ENCODE measurements around the gene MCM7. TPM values are rescaled to one million over a fixed set of nuclear protein-coding genes. Genes with fewer than 3 reads are reported as not detected.
"Not testable (repeated sequence)": the region's sequence is repeated elsewhere in the genome, so short reads cannot be mapped to it uniquely, and the experiment has no call there.

Gene MCM7
- total RNA-seq (57.7 TPM), polyA plus RNA-seq (ENCODE audit: insufficient read depth in 1 of 8, insufficient read length in 8 of 8, low replicate concordance in 1 of 8) (10 to 100 TPM; 69.2 to 88.7 (median 81.0) TPM)
- long read RNA-seq, donor 1, partial matches to known transcripts = 0 of 4 reads
- long read RNA-seq, donor 1, other reads (novel, unspliced or antisense) = 0 of 4 reads
- long read RNA-seq, donor 2, partial matches to known transcripts = 0 of 1 reads
- long read RNA-seq, donor 2, other reads (novel, unspliced or antisense) = 0 of 1 reads
- long read RNA-seq, donor 3, transcript MCM7-201 (15 exons, 2,957 nt) = major isoform, 6 of 7 reads
- long read RNA-seq, donor 3, partial matches to known transcripts = 0 of 7 reads
- long read RNA-seq, donor 3, other reads (novel, unspliced or antisense) = 0 of 7 reads
- long read RNA-seq, donor 4, transcript MCM7-201 (15 exons, 2,957 nt) = major isoform, 6 of 6 reads
- long read RNA-seq, donor 4, partial matches to known transcripts = 0 of 6 reads
- long read RNA-seq, donor 4, other reads (novel, unspliced or antisense) = 0 of 6 reads
- long read RNA-seq, donor 5, transcript MCM7-201 (15 exons, 2,957 nt) = major isoform, 17 of 27 reads
- long read RNA-seq, donor 5, partial matches to known transcripts = 8 of 27 reads
- long read RNA-seq, donor 5, other reads (novel, unspliced or antisense) = 0 of 27 reads
- long read RNA-seq, donor 6, transcript MCM7-201 (15 exons, 2,957 nt) = major isoform, 16 of 35 reads
- long read RNA-seq, donor 6, partial matches to known transcripts = 12 of 35 reads
- long read RNA-seq, donor 6, other reads (novel, unspliced or antisense) = 7 of 35 reads
- long read RNA-seq, donor 7, transcript MCM7-201 (15 exons, 2,957 nt) = major isoform, 16 of 28 reads
- long read RNA-seq, donor 7, partial matches to known transcripts = 11 of 28 reads
- long read RNA-seq, donor 7, other reads (novel, unspliced or antisense) = 0 of 28 reads
- long read RNA-seq, donor 8, transcript MCM7-201 (15 exons, 2,957 nt) = major isoform, 7 of 16 reads
- long read RNA-seq, donor 8, partial matches to known transcripts = 9 of 16 reads
- long read RNA-seq, donor 8, other reads (novel, unspliced or antisense) = 0 of 16 reads
- long read RNA-seq, donor 9, transcript MCM7-201 (15 exons, 2,957 nt) = major isoform, 5 of 5 reads
- long read RNA-seq, donor 9, partial matches to known transcripts = 0 of 5 reads
- long read RNA-seq, donor 9, other reads (novel, unspliced or antisense) = 0 of 5 reads
- long read RNA-seq, donor 10, transcript MCM7-201 (15 exons, 2,957 nt) = major isoform, 9 of 9 reads
- long read RNA-seq, donor 10, partial matches to known transcripts = 0 of 9 reads
- long read RNA-seq, donor 10, other reads (novel, unspliced or antisense) = 0 of 9 reads
- long read RNA-seq, donor 11, partial matches to known transcripts = 0 of 5 reads
- long read RNA-seq, donor 11, other reads (novel, unspliced or antisense) = 0 of 5 reads

DNA sequence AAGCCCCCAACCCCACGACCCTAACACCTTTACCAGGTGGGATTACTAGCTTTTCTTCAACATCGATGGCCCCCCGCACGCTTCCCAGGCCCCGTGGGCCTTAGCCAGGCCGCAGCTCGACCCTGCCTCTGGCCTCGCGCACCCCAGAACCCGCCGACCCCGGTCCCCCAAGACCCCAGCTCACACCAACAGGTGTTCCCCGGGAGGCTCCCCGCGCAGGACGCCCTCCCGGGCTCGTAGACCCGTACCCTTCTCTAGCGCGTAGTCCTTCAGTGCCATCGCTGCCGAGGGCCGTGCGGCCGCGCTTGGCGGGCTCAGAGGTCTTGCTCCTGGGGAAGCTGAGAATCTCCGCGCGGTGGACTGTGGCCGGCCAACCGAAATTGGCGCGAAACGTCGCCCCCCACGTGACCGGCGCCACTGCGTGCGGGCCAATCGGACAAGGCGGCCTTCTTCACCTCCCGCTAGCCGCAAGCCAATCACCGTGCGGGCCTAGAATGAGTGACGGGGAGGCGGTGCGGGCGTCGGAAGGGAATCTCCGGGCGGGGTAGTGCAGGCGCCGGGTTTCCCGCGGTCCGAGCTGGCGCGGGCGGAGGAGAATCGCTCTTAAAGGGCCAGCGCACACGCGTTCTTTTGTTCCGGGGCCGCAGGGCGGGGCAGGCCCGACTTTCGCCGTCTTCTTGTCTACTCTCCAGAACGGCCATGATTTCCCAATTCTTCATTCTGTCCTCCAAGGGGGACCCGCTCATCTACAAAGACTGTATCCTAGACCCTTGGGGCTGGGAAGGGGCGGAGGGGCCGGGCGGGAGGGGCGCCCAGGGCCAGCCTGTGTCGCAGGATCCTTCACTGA, at the start of gene MCM7, which contains the start of gene AP4M1:
Gene MCM7, minus strand, starts transcription at position 382 of the 847 bp plus-strand sequence. Its CDS starts 103 bp downstream, at position 279.
Gene AP4M1, plus strand, starts transcription at position 628 of the 847 bp plus-strand sequence. Its CDS starts 72 bp downstream, at position 700.
- Histone ChIP-seq H3K4me1 (ENCODE audit: control insufficient read depth, insufficient read depth, low read length) (peaks cover 22% of the 10 kb centered on the region), H3K4me3 (ENCODE audit: low read length) (peak within 1 kb of the TSS; percentile 93), H3K36me3 (ENCODE audit: control insufficient read depth, insufficient read depth, low read length) (peaks cover 57% of the 10 kb centered on the region), H3K27ac (ENCODE audit: low read length) (peak within 1 kb of the TSS; percentile 92), H3K9me3 (replicated peaks; ENCODE audit: control insufficient read depth, low read depth, low read length) (no peaks in the 10 kb centered on the region), H3K27me3 (ENCODE audit: control insufficient read depth, insufficient read depth, low read length) (no peaks in the 10 kb centered on the region)
- WGBS (ENCODE audit: insufficient coverage) = under 1% methylated on average over 79 of the region's 80 CpGs
- DNase-seq = peak; percentile 100

DNA sequence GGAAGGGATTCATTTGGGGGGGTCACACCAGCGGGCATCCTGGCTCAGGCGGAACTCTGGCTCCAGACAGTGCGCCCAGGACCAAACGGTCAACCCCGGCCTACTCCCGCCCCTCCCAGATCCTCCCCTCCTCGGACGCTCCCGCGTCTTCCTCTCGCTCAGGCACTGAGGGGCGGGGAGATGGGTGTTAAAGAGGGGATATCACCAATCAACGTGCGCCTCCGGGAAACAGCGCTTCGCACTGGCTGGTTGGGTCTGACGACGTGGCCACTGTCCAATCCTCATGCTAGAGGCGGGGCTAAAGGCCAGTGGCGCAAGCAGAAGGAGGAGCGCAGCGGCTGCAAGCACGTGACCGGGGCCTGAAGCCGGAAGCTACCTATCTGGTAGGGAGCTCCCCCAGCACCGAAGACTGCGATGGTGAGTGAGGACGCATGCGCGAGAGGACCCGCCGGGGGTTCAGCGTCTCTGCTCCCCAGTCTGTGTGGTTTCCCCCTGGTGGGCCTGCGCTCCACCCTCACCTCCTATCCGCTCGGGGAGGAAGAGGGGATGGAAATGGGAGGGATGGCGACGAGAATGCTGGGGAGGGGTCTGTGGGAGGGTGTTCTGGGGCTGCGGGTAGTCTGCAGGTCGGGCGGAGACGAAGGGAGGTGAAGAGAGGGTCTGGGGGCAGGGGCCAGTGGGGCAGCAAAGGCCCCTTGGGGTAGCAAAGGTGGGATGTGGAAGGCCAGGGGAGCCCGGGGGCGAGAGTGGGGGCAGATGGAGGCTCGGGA, 47.5 kb upstream of the MCM7 start, which contains the start of gene LAMTOR4:
Gene LAMTOR4, plus strand, starts transcription at position 360 of the 770 bp plus-strand sequence. Its CDS starts 55 bp downstream, at position 415.
- H3K4me1 ChIP-seq (ENCODE audit: control insufficient read depth, insufficient read depth, low read length) = peaks cover 15% of the 10 kb centered on the region
- 0% methylated on average over 29 of the region's 46 CpGs for WGBS (ENCODE audit: insufficient coverage)

DNA sequence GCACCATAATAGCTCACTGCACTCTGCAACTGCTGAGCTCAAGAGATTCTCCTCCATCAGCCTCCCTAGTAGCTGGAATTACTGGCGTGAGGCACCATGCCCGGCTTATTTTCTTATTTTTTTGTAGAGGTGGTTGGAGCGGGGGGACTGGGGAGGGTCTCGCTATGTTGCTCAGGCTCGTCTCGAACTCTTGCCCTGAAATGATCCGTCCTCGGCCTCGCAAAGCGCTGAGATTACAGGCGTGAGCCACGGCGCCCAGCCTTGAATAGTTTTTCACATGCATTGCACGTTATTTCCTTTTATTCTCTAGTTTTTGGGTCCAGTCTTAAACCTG, 47.0 kb upstream of the MCM7 start:
- Histone ChIP-seq H3K27ac (ENCODE audit: low read length) (peak overlapping the region; percentile 86), H3K27me3 (ENCODE audit: control insufficient read depth, insufficient read depth, low read length) (no peaks in the 10 kb centered on the region), H3K4me3 (ENCODE audit: low read length) (peak overlapping the region; percentile 51), H3K9me3 (replicated peaks; ENCODE audit: control insufficient read depth, low read depth, low read length) (no peaks in the 10 kb centered on the region), H3K36me3 (ENCODE audit: control insufficient read depth, insufficient read depth, low read length) (peaks cover 5% of the 10 kb centered on the region), H3K4me1 (ENCODE audit: control insufficient read depth, insufficient read depth, low read length) (peaks cover 15% of the 10 kb centered on the region)
- DNase-seq = no peak
- 26% methylated on average over 11 of the region's 14 CpGs for WGBS (ENCODE audit: insufficient coverage)

More for the DNA sequence above, 47.5 kb upstream of the MCM7 start, which contains the start of gene LAMTOR4:
- Histone ChIP-seq H3K27ac (ENCODE audit: low read length) (peak within 1 kb of the TSS; percentile 86), H3K9me3 (replicated peaks; ENCODE audit: control insufficient read depth, low read depth, low read length) (no peaks in the 10 kb centered on the region), H3K27me3 (ENCODE audit: control insufficient read depth, insufficient read depth, low read length) (no peaks in the 10 kb centered on the region), H3K4me3 (ENCODE audit: low read length) (peak within 1 kb of the TSS; percentile 98), H3K36me3 (ENCODE audit: control insufficient read depth, insufficient read depth, low read length) (peaks cover 11% of the 10 kb centered on the region)
- DNase-seq = peak; percentile 100

- Histone ChIP-seq H3K4me1 (ENCODE audit: control insufficient read depth, insufficient read depth, low read length) (peaks cover 15% of the 10 kb centered on the region), H3K36me3 (ENCODE audit: control insufficient read depth, insufficient read depth, low read length) (no peaks in the 10 kb centered on the region), H3K4me3 (ENCODE audit: low read length) (no peak overlapping the region), H3K27me3 (ENCODE audit: control insufficient read depth, insufficient read depth, low read length) (no peaks in the 10 kb centered on the region), H3K9me3 (replicated peaks; ENCODE audit: control insufficient read depth, low read depth, low read length) (no peaks in the 10 kb centered on the region), H3K27ac (ENCODE audit: low read length) (no peak overlapping the region)
- DNase-seq = no peak
- WGBS (ENCODE audit: insufficient coverage) = no CpG with 5 or more reads among the region's 2 CpGs
These were observed 46.1 kb upstream of the MCM7 start for GRCh38 chr7:100147278-100147677.

- not testable (repeated sequence) for H3K9me3 ChIP-seq (replicated peaks; ENCODE audit: control insufficient read depth, low read depth, low read length); H3K27ac ChIP-seq (ENCODE audit: low read length); H3K4me3 ChIP-seq (ENCODE audit: low read length); H3K27me3 ChIP-seq (ENCODE audit: control insufficient read depth, insufficient read depth, low read length); DNase-seq; H3K36me3 ChIP-seq (ENCODE audit: control insufficient read depth, insufficient read depth, low read length)
- 100% methylated on average over 2 of the region's 4 CpGs for WGBS (ENCODE audit: insufficient coverage)
- peaks cover 15% of the 10 kb centered on the region for H3K4me1 ChIP-seq (ENCODE audit: control insufficient read depth, insufficient read depth, low read length)
These were observed 45.2 kb upstream of the MCM7 start for GRCh38 chr7:100146350-100146749.

GRCh38 chr7:100142461-100142860, 41.3 kb upstream of the MCM7 start:
- 90% methylated on average over 3 of the region's 3 CpGs for WGBS (ENCODE audit: insufficient coverage)
- Histone ChIP-seq H3K27me3 (ENCODE audit: control insufficient read depth, insufficient read depth, low read length) (peaks cover 2% of the 10 kb centered on the region), H3K36me3 (ENCODE audit: control insufficient read depth, insufficient read depth, low read length) (no peaks in the 10 kb centered on the region), H3K27ac (ENCODE audit: low read length) (no peak overlapping the region), H3K4me3 (ENCODE audit: low read length) (no peak overlapping the region), H3K9me3 (replicated peaks; ENCODE audit: control insufficient read depth, low read depth, low read length) (no peaks in the 10 kb centered on the region), H3K4me1 (ENCODE audit: control insufficient read depth, insufficient read depth, low read length) (no peaks in the 10 kb centered on the region)
- no peak for DNase-seq

DNA sequence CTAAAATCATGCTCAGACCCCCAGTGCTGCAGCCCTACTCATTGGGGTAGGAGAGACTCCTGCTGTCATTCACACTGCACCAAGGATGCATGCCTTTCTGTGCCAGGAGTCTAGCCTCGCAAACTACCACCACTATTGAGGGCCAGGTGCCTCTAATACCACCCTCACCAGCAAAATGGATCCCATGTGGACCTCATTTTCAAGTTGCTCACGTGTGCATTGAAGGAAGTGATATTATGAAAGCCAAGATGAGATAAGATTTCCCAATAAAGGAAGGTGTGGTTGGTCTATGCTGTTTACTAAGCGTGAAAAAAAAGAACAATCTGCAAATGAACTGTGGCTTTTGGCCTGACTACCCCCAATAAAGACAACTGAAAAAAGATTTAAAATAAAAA, 40.4 kb upstream of the MCM7 start:
- no CpG with 5 or more reads among the region's 3 CpGs for WGBS (ENCODE audit: insufficient coverage)
- Histone ChIP-seq H3K9me3 (replicated peaks; ENCODE audit: control insufficient read depth, low read depth, low read length) (no peaks in the 10 kb centered on the region), H3K27me3 (ENCODE audit: control insufficient read depth, insufficient read depth, low read length) (peaks cover 2% of the 10 kb centered on the region), H3K27ac (ENCODE audit: low read length) (no peak overlapping the region), H3K36me3 (ENCODE audit: control insufficient read depth, insufficient read depth, low read length) (no peaks in the 10 kb centered on the region), H3K4me3 (ENCODE audit: low read length) (no peak overlapping the region), H3K4me1 (ENCODE audit: control insufficient read depth, insufficient read depth, low read length) (no peaks in the 10 kb centered on the region)
- no peak for DNase-seq

- DNase-seq = no peak
- H3K27ac ChIP-seq (ENCODE audit: low read length) = no peak overlapping the region
- no peak overlapping the region for H3K4me3 ChIP-seq (ENCODE audit: low read length)
- H3K27me3 ChIP-seq (ENCODE audit: control insufficient read depth, insufficient read depth, low read length) = peaks cover 2% of the 10 kb centered on the region
- no peaks in the 10 kb centered on the region for H3K36me3 ChIP-seq (ENCODE audit: control insufficient read depth, insufficient read depth, low read length)
- no peaks in the 10 kb centered on the region for H3K4me1 ChIP-seq (ENCODE audit: control insufficient read depth, insufficient read depth, low read length)
- WGBS (ENCODE audit: insufficient coverage) = 79% methylated on average over 3 of the region's 13 CpGs
- H3K9me3 ChIP-seq (replicated peaks; ENCODE audit: control insufficient read depth, low read depth, low read length) = no peaks in the 10 kb centered on the region
These were observed 36.9 kb upstream of the MCM7 start for GRCh38 chr7:100137851-100138760.

Measured in muscle of leg (tissue), 16 donors.